PC-3 (cell line): ENCODE data around the gene ANK2.

Experiments
- EZH2 ChIP-seq: fragments of 300-600 bp; sonication (generic); IDR thresholded peaks from one replicate; pipeline ENCODE4 v1.6.1; 2017; ENCODE audit warnings: antibody characterized with exemption, mild to moderate bottlenecking, low read length; ENCODE audit not compliant: unreplicated experiment
- TF ChIP-seq, protein P1 (sequence below): fragments of 300-600 bp; sonication (generic); conservative IDR thresholded peaks from 2 replicates; pipeline ENCODE4 v1.5.1; 2017; ENCODE audit warnings: antibody characterized with exemption, low read depth, mild to moderate bottlenecking, low read length

DNA sequence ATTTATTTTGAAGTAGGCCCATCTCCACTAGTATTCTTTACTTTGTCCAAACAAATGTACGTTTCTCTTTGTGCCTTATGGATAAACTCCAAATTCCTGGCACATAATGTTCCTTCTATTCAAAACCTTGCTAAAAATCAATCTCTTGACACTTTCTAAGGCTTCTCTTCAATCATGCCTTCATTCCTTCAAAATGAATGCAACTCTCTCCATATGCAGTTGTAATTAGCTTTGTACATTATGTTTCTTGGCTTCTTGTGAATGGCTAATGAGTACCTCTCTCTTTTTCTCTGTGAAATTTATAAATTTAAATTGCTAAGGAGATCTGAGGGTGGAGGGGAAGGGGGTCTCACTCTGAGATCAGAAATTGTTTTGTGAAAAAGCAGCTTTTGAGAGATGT, 24.0 kb upstream of the ANK2 start:
- TF ChIP-seq, protein P1, sequence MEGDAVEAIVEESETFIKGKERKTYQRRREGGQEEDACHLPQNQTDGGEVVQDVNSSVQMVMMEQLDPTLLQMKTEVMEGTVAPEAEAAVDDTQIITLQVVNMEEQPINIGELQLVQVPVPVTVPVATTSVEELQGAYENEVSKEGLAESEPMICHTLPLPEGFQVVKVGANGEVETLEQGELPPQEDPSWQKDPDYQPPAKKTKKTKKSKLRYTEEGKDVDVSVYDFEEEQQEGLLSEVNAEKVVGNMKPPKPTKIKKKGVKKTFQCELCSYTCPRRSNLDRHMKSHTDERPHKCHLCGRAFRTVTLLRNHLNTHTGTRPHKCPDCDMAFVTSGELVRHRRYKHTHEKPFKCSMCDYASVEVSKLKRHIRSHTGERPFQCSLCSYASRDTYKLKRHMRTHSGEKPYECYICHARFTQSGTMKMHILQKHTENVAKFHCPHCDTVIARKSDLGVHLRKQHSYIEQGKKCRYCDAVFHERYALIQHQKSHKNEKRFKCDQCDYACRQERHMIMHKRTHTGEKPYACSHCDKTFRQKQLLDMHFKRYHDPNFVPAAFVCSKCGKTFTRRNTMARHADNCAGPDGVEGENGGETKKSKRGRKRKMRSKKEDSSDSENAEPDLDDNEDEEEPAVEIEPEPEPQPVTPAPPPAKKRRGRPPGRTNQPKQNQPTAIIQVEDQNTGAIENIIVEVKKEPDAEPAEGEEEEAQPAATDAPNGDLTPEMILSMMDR = no peak
- TF ChIP-seq EZH2 = no peak
